Peyer's patch (tissue), 4 donors: ENCODE measurements around the gene LDAF1.

Experiments used
- POLR2A ChIP-seq, 2 donors: fragments of 450-650 bp; IDR thresholded peaks; one replicate each; pipeline ENCODE4 v1.5.1; 2017; ENCODE audit warnings: antibody characterized with exemption in 2 of 2, mild to moderate bottlenecking in 2 of 2, moderate library complexity in 2 of 2
- TF ChIP-seq, protein P1 (sequence below), 6 experiments: fragments of 450-650 bp in 4 of 6; fragments of 200-600 bp in 2 of 6; sonication (generic) in 1 of 6; IDR thresholded peaks; one replicate each; pipeline ENCODE4 v1.5.1; 2017 to 2019; ENCODE audit warnings: antibody characterized with exemption in 6 of 6, mild to moderate bottlenecking in 3 of 6, moderate library complexity in 1 of 6

DNA sequence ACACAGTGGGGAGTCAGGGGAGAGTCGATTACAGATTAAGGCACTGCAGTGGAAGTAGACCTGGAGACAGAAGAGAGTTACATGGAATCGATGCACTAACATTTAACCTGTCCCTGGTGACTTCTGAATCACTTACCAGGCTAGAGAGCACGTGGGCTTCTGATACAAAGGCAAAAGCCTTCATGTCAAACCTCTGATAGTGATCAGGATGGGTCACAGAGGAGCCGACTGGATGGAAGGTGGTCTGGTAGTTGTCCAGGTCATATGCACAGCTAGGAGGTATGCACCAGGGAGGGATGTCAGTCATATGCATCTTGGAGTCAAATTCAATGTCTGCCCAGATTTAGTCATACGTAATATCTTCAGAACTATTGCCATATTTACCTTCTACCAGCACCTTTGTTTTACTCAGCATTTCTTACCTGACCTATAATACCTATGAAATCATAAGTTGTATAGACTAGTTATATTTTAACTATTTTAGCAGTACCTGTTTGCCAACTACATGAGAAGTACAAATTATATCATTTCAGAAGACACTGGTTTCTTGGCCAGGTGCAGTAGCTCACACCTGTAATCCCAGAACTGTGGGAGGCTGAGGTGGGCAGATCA lies 41.2 kb downstream of the LDAF1 start:
- TF ChIP-seq, protein P1, sequence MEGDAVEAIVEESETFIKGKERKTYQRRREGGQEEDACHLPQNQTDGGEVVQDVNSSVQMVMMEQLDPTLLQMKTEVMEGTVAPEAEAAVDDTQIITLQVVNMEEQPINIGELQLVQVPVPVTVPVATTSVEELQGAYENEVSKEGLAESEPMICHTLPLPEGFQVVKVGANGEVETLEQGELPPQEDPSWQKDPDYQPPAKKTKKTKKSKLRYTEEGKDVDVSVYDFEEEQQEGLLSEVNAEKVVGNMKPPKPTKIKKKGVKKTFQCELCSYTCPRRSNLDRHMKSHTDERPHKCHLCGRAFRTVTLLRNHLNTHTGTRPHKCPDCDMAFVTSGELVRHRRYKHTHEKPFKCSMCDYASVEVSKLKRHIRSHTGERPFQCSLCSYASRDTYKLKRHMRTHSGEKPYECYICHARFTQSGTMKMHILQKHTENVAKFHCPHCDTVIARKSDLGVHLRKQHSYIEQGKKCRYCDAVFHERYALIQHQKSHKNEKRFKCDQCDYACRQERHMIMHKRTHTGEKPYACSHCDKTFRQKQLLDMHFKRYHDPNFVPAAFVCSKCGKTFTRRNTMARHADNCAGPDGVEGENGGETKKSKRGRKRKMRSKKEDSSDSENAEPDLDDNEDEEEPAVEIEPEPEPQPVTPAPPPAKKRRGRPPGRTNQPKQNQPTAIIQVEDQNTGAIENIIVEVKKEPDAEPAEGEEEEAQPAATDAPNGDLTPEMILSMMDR (IDR thresholded peaks at IDR 0.05) = no peak
- TF ChIP-seq POLR2A (IDR thresholded peaks at IDR 0.05) = peak in 1 of 2 donors; percentile 53
